GM08714 (cell line): ENCODE results near the gene B4GALT5.
A peak's percentile ranks its signal among the peaks of the same experiment; 100 is the strongest.

ENCODE experiments used
- H3K4me3 ChIP-seq: fragments of 200-500 bp; sonication (Bioruptor generic); 2 replicates; pipeline ENCODE4 v1.5.1; 2014; ENCODE audit warnings: mild to moderate bottlenecking, low read length, inconsistent platforms
- ZNF274 ChIP-seq: IDR thresholded peaks from 2 replicates; pipeline ENCODE4 v1.6.1; 2012; ENCODE audit warnings: mild to moderate bottlenecking, low read depth, low read length

B4GALT5 gene

GRCh38 chr20:49684335-49684997 lies 29.2 kb downstream of the B4GALT5 start:
- no peak for TF ChIP-seq ZNF274
- no peak overlapping the region for H3K4me3 ChIP-seq

GRCh38 chr20:49682798-49683197 lies 30.9 kb downstream of the B4GALT5 start:
- no peak for TF ChIP-seq ZNF274
- H3K4me3 ChIP-seq = no peak overlapping the region

GRCh38 chr20:49682278-49682677 lies 31.4 kb downstream of the B4GALT5 start:
- no peak for TF ChIP-seq ZNF274
- H3K4me3 ChIP-seq = no peak overlapping the region

DNA sequence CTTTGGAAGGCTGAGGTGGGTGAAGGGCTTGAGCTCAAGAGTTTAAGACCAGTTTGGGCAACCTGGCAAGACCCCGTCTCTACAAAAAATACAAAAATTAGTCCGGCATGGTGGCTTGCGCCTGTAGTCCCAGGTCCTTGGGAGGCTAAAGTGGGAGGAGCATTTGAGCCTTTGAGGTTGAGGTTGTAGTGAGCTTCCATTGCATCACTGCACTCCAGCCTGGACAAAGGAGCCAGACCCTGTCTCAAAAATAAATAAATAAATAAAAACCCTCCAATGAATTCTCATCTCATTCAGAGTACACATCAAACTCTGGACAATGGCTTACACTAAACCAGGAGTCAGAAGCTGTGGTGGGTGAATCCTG lies 31.8 kb downstream of the B4GALT5 start:
- no peak for TF ChIP-seq ZNF274
- H3K4me3 ChIP-seq = no peak overlapping the region

DNA sequence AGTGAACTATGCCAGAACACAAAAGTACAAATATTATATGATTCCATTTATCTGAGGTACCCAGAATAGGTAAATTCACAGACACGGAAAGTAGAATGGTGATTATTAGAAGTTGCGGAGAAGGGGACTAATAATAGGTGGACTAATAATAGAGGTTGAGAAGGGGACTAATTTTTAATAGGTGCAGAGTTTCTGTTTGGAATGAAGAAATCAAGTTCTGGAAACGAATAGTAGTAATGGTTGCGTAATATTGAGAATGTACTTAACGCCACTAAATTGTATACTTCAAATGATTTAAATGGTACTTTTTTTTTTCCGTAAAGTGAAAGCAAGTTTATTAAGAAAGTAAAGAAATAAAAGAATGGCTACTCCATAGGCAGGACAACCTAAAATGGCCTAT lies 33.2 kb downstream of the B4GALT5 start:
- no peak for TF ChIP-seq ZNF274
- H3K4me3 ChIP-seq = no peak overlapping the region

DNA sequence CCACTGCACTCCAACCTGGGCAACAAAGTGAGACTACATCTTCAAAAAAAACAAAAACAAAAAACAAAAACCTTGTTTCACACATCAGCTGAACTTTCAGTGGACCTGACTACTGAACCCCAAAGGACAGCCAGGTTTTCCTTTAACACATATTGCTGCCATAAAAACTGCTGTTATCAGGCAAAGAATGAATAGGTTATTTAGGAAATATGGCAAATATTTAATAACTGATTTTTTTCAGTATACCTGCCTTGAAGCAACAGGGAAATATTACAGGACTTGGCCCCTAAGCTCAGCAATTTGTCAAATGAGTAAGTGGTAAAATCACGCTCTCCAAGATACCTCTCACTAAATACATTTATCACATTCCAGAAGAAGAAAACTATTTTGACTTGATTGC lies 34.0 kb downstream of the B4GALT5 start:
- H3K4me3 ChIP-seq = peak overlapping the region; percentile 35; the same call in 1 of the 2 replicates
- TF ChIP-seq ZNF274 = no peak

GRCh38 chr20:49677777-49678758 lies 35.6 kb downstream of the B4GALT5 start:
- no peak for TF ChIP-seq ZNF274
- H3K4me3 ChIP-seq = 0 out of 2 replicates have a peak overlapping the region, but pooled peaks have one; percentile 34

DNA sequence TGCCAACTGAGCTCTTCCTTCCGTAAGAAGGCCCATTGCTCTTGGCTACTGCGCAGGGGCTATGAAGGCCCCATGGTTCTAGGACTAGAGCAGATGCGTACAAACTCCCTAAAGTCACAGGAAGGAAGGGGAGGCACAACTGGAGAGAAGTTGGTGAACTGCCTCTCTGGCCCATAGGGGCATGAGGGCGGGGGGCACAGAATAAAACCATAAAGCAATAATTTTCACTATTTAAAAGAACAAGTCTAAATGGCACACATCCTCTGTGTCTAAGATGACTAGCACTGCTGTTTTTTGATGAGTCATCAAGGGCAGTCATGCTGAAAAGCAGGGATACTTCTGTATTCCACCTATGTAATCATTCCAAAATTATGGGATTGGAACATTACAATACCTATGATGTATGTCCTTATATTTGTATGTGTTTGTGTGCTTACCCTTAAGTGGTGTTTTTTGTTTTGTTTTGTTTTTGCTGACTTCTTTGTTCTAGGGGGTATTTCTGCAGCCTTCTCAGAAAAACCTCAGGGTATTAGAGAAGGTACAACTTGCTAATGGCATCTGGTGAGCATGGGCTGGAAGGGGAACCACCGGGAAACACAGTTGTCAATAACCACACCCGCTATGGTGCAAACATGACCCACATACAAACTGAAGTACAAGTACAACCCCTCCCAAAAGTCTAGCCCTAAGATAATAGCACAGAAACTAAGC lies 36.9 kb downstream of the B4GALT5 start:
- peak overlapping the region; percentile 53; the same call in 1 of the 2 replicates for H3K4me3 ChIP-seq
- TF ChIP-seq ZNF274 = no peak

GRCh38 chr20:49675368-49676151 lies 38.1 kb downstream of the B4GALT5 start:
- H3K4me3 ChIP-seq = peak overlapping the region; percentile 35; the same call in 1 of the 2 replicates
- no peak for TF ChIP-seq ZNF274

- peak overlapping the region; percentile 40; the same call in 1 of the 2 replicates for H3K4me3 ChIP-seq
- TF ChIP-seq ZNF274 = no peak
Measured at GRCh38 chr20:49674383-49675352, 39.0 kb downstream of the B4GALT5 start.

GRCh38 chr20:49672096-49672664 lies 41.5 kb downstream of the B4GALT5 start:
- H3K4me3 ChIP-seq = peak overlapping the region; percentile 47; the same call in 1 of the 2 replicates
- no peak for TF ChIP-seq ZNF274

DNA sequence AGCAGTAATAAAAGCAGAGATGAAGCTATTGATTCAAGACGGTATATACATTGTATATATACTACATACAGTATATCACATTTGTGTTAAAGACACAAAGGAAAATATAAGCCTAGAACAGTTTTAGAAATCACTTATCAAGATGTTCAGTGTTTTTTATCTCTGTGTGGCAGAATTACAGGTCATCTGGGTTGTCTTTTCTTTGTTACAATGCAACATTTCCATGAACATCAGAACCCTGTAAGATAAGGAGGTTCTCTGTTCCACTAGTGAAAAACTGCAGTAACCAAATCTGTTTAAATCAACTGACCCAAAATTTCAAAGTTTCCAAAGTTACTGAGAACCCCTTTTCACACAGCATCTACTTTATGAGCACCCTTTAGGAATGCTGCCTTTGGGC lies 42.2 kb downstream of the B4GALT5 start:
- TF ChIP-seq ZNF274 = no peak
- H3K4me3 ChIP-seq = no peak overlapping the region
